ENCODE results near the gene ZP2.

- TF ChIP-seq EP300 (IDR thresholded peaks at IDR 0.05; ENCODE audit: low read depth) (no peak), CTCF (IDR thresholded peaks at IDR 0.05) (no peak), POLR2AphosphoS5 (IDR thresholded peaks at IDR 0.05) (no peak)
These were observed 22.1 kb downstream of the ZP2 start for GRCh38 chr16:21189311-21189710.

Data from transverse colon (tissue), 4 donors.